GM19025 (cell line): ENCODE measurements around the gene ALAS1.
A peak's percentile ranks its signal among the peaks of the same experiment; 100 is the strongest.

Experiments used
- ATAC-seq: cut with Tn5 transposase; IDR thresholded peaks from one replicate; pipeline ENCODE4 v1.9.1; 2021; ENCODE audit warnings: mild to moderate bottlenecking, low read depth, moderate library complexity; ENCODE audit not compliant: unreplicated experiment

Gene ALAS1

GRCh38 chr3:52218937-52219650 lies 21.1 kb downstream of the ALAS1 start:
- no peak for ATAC-seq

- no peak for ATAC-seq
Observed at GRCh38 chr3:52220380-52221026, 22.5 kb downstream of the ALAS1 start.

GRCh38 chr3:52221141-52221562 lies 23.2 kb downstream of the ALAS1 start:
- ATAC-seq = no peak

DNA sequence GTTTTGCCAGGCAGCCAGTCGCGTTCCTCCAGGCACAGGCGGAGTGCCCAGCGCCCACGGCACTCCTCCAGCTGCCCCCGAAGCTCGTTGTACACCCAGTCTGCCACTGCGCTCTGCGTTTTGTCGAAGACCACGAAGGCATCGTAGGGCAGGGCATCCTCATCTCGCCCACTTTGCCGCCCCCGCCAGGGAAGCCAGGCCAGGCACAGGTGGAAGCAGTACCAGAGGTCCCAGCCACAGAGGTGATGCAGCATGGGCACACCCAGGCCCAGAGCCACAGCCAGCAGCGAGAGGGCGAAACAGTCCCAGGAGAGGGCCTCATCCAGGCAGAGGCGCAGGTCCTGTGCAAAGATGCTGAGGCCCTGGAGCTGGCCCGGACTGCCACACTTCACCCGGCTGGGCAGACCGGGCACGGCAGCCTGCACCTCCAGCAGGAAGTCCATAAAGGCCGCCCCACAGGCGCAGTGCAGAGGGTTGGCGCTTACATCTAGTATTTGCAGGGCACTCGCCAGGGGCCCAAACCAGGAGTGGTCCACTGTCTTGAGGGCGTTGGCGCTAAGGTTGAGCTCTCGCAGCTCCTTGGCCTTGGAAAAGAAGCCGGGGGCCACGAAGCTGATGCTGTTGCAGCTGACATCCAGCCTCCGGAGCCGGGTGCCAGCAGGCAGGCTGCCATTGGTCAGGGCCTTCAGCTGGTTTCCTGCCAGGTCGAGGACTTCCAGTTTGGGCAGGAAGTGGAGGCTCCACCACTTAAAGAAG lies 23.8 kb downstream of the ALAS1 start:
- no peak for ATAC-seq

DNA sequence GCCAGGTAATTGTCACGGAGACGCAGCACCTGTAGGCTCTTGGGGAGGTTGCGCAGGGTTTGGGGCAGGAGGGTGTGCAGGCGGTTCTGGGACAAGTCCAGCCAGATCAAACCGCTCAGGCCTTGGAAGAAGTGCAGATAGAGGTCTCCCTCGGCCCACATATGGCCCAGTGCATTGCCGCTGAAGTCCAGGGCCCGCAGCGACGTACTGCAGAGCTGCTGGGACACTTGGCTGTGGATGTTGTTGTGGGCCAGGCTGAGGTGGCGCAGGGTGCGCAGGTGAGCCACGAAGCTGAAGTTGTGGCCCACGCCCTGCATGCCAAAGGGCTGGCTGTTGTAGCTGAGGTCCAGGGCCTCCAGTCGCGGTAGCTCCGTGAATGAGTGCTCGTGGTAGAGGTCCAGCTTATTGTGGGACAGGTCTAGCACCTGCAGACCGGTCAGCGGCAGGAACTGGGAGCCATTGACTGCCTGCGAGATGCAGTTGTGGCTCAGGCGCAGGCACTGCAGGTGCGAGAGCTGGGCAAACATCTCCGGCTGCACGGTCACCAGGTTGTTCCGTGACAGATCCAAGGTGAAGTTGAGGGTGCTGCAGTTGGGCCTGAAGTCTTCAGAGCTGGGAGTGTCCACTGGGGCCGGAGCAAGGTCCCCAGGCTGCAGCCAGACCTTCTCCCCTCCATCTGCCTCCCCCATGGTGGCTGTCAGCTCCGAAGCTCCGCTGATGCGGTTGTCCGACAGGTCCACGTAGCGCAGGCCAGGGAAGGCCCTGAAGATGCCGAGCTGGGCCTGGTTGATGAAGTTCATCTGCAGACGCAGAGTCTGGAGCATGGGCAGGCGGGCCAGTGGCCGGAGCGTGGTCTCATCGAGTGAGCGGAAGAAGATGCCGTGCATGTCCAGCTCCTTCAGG lies 24.6 kb downstream of the ALAS1 start:
- no peak for ATAC-seq

- no peak for ATAC-seq
Observed at GRCh38 chr3:52223449-52224408, 25.8 kb downstream of the ALAS1 start.

GRCh38 chr3:52225452-52226228 lies 27.7 kb downstream of the ALAS1 start, which contains the start of gene TLR9:
Gene TLR9 (minus strand): TSS chr3:52225645. CDS start chr3:52225529, 116 bp downstream.
- peak; percentile 77 for ATAC-seq

- peak; percentile 8 for ATAC-seq
Observed at GRCh38 chr3:52226229-52226817, 28.4 kb downstream of the ALAS1 start.

DNA sequence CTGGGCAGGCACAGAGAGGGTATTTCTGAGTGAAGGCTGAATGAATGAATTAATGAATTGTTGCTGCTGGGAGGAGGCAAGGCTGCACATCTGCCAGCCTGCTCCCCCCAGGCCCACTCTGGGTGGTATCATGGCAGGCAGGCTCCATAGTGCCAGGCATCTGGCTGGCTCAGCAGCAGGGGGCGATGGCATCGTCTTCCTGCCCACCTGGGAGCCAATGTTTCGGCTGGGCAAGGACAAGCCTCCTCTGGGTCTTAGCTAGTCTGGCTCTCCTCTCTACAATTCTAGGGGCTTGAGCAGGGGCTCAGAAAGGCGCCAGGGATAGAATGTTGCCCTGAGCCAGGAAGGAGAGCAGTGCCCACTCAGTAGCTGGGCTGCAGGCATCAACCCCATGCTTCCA lies 29.2 kb downstream of the ALAS1 start:
- ATAC-seq = no peak

DNA sequence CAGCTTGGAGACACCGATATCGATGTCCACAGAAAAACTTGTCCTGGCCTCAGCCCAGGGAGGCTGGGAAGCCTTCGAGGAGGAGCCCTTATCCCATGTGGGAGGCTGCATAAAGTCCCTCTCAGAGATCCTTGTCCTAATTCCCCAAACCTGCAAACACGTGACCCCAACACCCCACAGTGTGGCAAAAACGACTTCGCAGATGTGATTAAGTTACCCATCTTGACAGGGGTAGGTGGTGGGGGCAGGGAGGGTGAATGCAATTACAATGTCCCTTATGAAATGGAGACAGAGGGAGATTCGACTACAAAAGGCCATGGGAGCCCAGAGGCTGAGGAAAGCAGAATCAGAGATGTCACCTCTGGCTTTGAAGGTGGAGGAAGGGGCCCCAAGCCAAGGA lies 29.8 kb downstream of the ALAS1 start:
- ATAC-seq = no peak

- no peak for ATAC-seq
Observed at GRCh38 chr3:52228266-52228665, 30.3 kb downstream of the ALAS1 start.

DNA sequence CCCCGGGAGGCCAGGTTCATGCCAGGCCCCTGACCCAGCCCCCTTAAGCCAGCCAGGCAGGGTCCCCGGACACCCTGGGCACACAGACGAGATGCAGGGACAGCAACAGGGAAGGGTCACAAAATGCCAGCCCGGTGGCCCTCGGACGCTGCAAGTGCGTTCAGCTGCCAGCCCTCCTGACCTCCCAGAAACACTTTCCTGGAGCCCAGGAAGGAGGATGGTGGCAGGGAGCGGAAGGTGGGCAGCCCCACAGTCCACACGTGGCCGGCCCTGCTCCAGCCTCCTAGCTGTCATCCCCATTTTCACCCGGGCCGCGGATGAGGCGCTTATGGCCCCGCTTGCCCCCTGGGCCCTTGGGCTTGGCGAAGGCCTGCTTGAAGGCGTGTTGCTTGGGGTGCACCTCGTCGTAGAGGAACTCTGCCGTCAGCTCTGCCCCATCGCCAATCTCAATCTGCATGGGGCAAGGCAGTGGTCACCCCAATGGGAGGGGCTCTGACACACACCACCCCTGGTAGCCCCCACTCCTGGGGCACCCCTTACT lies 30.9 kb downstream of the ALAS1 start:
- no peak for ATAC-seq

DNA sequence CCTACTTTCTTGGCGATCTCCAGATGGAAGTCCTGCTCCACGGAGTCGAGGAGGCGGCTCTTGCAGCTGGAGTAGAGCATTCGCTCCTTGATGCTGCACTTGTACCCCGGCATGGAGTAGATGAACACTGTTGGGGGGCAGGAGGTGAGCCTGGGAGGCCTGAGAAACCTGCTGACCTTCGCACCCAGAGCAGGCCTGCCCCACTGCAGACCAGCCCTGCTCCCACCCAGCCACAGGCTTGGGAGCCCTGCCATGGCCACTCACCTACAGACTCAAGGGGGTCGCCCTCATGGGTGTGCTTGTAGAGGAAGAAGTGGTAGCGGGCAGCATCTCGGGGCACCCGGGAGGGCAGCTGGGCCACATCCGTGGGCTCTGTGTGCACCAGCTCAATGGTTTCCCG lies 31.7 kb downstream of the ALAS1 start:
- ATAC-seq = no peak

GRCh38 chr3:52230461-52230860 lies 32.5 kb downstream of the ALAS1 start:
- ATAC-seq = no peak

DNA sequence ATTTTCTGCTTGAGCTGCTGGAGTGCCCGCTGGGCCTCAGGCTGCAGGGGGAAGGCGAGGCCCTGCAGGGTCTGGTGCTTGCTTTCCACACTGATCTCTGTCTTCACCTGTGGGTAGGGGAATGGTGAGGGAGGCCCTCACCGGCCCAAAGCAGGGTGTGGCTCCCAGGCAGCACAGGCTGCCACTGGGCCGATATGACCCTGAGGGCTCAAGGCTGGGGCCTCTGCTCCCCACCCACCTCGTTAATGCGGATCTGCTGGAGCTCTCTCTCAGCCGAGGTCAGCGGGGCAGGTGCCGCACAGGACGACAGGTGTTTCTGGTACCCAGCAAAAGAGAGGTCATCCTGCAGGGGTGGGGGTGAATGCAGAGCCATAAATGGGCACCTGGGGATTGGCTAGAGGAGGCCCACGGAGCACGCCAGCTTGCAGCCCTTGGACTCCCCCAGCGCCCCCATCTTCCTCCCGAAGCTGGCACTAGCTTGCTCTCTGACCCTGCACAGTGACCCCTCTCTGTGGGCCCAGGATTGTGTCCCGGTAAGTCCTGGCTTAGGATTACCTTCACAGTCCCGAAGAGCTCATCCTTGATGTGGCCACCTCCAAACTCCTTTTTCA lies 33.0 kb downstream of the ALAS1 start:
- ATAC-seq = no peak

DNA sequence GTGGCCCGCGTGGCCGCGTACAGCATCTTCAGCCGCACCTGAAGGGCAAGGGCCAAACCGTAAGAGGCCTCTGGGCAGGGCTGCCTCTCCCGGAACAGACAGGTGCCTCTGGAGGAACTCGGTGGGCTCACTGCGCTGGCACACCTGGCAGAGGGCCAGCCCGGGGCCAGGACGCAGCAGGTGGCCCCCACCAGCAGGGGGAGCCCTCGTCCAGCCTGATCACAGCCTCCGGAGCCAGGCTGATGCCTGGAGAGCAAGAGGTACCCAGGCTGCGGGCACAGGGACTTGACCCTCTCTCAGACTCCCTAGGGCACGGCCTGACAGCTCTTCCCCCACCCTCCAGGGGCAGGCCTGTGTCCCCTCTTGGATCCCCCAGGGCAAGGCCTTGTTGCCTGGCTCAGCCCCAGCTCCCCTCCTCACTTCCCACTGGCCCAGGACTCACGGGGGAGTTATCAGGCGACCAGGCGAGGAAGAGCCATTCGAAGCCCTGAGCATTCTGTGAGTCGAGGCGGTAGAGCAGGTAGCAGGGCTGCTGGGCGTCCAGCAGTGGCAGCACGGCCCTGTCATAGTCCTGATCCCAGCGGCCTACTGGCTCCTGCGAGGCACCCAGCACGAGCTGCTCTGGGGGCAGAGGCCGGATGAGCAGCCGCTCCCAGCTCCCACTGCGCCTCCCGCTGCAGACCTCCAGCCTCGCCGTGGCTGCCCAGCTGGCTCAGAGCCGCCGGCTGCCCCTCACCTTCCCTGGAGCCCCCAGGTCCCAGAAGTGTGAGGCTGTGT lies 33.7 kb downstream of the ALAS1 start:
- no peak for ATAC-seq
